ENCODE results near the gene PKNOX2. TPM values are rescaled to one million over a fixed set of nuclear protein-coding genes. Genes with fewer than 3 reads are reported as not detected.

PKNOX2 gene
- total and polyA plus RNA-seq, 9 of the 15 experiments (the other 6 are each of a cell fraction or from before 2014, with no cell fraction given), result not detected

- TF ChIP-seq NR0B1 (IDR thresholded peaks at IDR 0.05; ENCODE audit: partially characterized antibody) (no peak), ZNF165 (CRISPR knock-in tag; IDR thresholded peaks at IDR 0.05; ENCODE audit: borderline replicate concordance) (no peak), TCF15 (CRISPR knock-in tag; IDR thresholded peaks at IDR 0.05) (no peak), E2F3 (CRISPR knock-in tag; IDR thresholded peaks at IDR 0.05) (no peak), ATF3 (IDR thresholded peaks at IDR 0.05) (no peak), ATF3 (CRISPR knock-in tag; conservative IDR thresholded peaks at IDR 0.05) (no peak), POLR2AphosphoS2 (IDR thresholded peaks at IDR 0.05; ENCODE audit: low read length) (no peak)
Measured at GRCh38 chr11:125376856-125377255, 212.3 kb downstream of the PKNOX2 start (continued).

GRCh38 chr11:125378083-125378482, 213.5 kb downstream of the PKNOX2 start:
- H3K27ac ChIP-seq (ENCODE audit: extremely low read depth, low read depth, low read length), result no peak overlapping the region
- TF ChIP-seq SNAPC5 (CRISPR knock-in tag; IDR thresholded peaks at IDR 0.05), result no peak
- no peak for TF ChIP-seq ZC3H4 (CRISPR knock-in tag; IDR thresholded peaks at IDR 0.05; ENCODE audit: borderline replicate concordance)
- no peak for TF ChIP-seq PCBP1 (IDR thresholded peaks at IDR 0.05; ENCODE audit: low read depth, low read length, poor library complexity, severe bottlenecking)
- no peak for TF ChIP-seq ZBTB1 (CRISPR knock-in tag; IDR thresholded peaks at IDR 0.05; ENCODE audit: borderline replicate concordance, low read depth)
- TF ChIP-seq RBM17 (IDR thresholded peaks at IDR 0.05; ENCODE audit: borderline replicate concordance, low read depth, low read length), result no peak
- TF ChIP-seq KLF1 (tag; IDR thresholded peaks at IDR 0.05), result no peak
- TF ChIP-seq SFPQ (IDR thresholded peaks at IDR 0.05; ENCODE audit: low read depth, low read length), result no peak
- no peak for TF ChIP-seq FOXJ3 (CRISPR knock-in tag; IDR thresholded peaks at IDR 0.05)
- no peak for TF ChIP-seq ZNF449 (CRISPR knock-in tag; IDR thresholded peaks at IDR 0.05)

More at GRCh38 chr11:125378083-125378482, 213.5 kb downstream of the PKNOX2 start:
- intact Hi-C loops (cut with micrococcal nuclease), result no loop called here
- Histone ChIP-seq H3K27me3 (ENCODE audit: control insufficient read depth in 2 of 2, insufficient read depth in 2 of 2, low read length in 2 of 2) (peaks cover 64 to 85% of the 10 kb centered on the region in 2 experiments), H3K4me2 (ENCODE audit: insufficient read depth, low read length) (no peak overlapping the region), H4K20me1 (replicated peaks; ENCODE audit: control insufficient read depth, insufficient read depth, low read length) (no peaks in the 10 kb centered on the region), H3K4me3 (no peak overlapping the region), H2AFZ (ENCODE audit: low read depth, low read length) (no peak overlapping the region), H3K9me1 (ENCODE audit: control insufficient read depth, insufficient read depth, low read length) (no peaks in the 10 kb centered on the region), H3K4me1 (replicated peaks in 1 of 2; ENCODE audit: control insufficient read depth in 2 of 2, insufficient read depth in 2 of 2, low read length in 2 of 2) (no peaks in the 10 kb centered on the region), H3K79me2 (ENCODE audit: control insufficient read depth, insufficient read depth, low read length) (no peaks in the 10 kb centered on the region), H3K9me3 (replicated peaks; ENCODE audit: control insufficient read depth, insufficient read depth, low read depth, low read length) (no peaks in the 10 kb centered on the region), H3K9ac (ENCODE audit: insufficient read depth in 1 of 2, low read depth in 2 of 2, low read length in 2 of 2) (no peak overlapping the region), H3K36me3 (ENCODE audit: control insufficient read depth, insufficient read depth, low read length) (no peaks in the 10 kb centered on the region)
- ChIA-PET POLR2A (no interaction called here), CTCF (ENCODE audit: low intra/inter-chr PET ratio) (no interaction called here)
- BruUV-seq (replicated peaks), result no TSS peak
- ATAC-seq, result no peak
- FAIRE-seq, result no peak
- in situ Hi-C loops (cut with MboI), result no loop called here
- 2% methylated on average over 7 of the region's 7 CpGs for WGBS (ENCODE audit: insufficient coverage, low coverage, missing lambda C conversion rate)
- no peak for DNase-seq (ENCODE audit: extremely low read depth in 1 of 4, low spot score in 3 of 4)
